ENCODE data around the gene LNPEP.

The LNPEP gene

DNA sequence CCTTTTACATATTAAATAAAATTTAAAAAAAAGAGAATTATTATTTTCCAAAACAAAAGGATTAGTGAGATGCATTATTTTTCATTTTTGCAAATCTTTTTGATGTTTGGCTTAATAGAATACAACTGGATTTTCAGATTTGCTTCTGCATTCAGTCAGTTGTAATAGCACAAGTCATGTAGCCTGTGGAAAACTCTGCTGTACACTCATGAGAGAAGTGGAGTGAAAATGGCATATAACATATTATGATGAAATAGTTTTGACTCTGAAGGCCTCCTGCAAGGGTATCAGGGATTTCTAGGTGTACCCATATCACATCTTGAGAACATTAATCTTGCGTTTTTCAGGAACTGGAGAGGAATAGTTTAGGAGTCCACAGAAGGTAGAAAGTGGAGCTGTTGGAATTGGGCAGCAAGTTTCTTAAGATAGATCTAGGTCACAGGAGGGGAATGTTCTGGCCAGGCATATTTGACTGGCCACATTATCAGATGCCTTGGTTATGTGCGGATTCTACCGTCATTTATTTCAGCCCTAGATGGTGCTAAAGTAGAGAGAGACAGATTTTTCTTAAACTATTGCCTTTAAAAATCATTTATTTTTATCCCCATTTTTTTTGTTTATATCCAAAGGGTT, 16.4 kb downstream of the LNPEP start:
- POLR2A ChIA-PET: no interaction called here
- TF ChIP-seq, protein P1, sequence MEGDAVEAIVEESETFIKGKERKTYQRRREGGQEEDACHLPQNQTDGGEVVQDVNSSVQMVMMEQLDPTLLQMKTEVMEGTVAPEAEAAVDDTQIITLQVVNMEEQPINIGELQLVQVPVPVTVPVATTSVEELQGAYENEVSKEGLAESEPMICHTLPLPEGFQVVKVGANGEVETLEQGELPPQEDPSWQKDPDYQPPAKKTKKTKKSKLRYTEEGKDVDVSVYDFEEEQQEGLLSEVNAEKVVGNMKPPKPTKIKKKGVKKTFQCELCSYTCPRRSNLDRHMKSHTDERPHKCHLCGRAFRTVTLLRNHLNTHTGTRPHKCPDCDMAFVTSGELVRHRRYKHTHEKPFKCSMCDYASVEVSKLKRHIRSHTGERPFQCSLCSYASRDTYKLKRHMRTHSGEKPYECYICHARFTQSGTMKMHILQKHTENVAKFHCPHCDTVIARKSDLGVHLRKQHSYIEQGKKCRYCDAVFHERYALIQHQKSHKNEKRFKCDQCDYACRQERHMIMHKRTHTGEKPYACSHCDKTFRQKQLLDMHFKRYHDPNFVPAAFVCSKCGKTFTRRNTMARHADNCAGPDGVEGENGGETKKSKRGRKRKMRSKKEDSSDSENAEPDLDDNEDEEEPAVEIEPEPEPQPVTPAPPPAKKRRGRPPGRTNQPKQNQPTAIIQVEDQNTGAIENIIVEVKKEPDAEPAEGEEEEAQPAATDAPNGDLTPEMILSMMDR (IDR thresholded peaks at IDR 0.05; ENCODE audit: insufficient read depth, low read length, missing control alignments): no peak
- no peak for DNase-seq (ENCODE audit: low read depth, low spot score)
- no peak overlapping the region for H3K4me3 ChIP-seq (ENCODE audit: low read depth, low read length)
- CTCF ChIA-PET: no interaction called here

DNA sequence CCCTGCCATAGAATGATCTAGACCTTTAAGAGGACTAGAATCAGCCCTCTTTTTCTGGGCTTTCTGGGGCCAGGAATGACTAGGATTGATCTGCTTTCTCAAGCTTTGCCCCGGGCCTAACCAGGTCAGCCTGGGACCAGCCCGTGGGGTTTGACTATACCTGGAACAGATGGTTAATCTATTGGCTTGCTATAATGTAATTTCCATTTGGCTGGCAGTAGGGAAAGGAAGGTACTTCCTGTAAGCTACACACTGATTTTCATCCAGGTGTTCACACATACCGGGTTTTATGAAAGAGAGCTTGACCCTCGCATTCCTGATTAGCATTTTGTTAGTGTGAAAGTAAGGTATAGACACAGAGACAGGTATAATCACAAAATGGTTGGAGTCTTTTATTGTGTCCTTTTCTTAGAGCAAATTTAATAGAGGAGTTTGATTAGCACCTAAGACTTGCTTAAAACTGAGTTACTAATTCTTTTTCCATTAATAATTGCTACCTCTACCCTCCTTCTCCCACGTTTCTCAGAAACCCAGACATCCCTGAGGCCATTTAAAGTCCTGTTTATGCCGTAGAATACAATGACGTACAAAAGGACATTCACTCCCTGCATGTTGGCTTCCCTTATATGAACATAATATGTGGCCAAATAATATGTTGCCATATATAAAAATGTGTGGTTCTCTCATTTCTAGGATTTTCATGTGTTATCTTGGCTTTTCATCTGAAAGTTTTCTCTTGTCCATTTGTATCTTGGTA, 17.3 kb downstream of the LNPEP start:
- no peak overlapping the region for H3K4me3 ChIP-seq (ENCODE audit: low read depth, low read length)
- ChIA-PET CTCF (interaction anchor here (0.6 kb wide), 1 partner anchor 185 kb away, joined by 3 read pairs; no protein-coding TSS in a partner anchor), POLR2A (no interaction called here)
- TF ChIP-seq, protein P1 (IDR thresholded peaks at IDR 0.05; ENCODE audit: insufficient read depth, low read length, missing control alignments): no peak
- DNase-seq (ENCODE audit: low read depth, low spot score): no peak

- ChIA-PET POLR2A (no interaction called here), CTCF (no interaction called here)
- TF ChIP-seq, protein P1 (IDR thresholded peaks at IDR 0.05; ENCODE audit: insufficient read depth, low read length, missing control alignments): no peak
- no peak for DNase-seq (ENCODE audit: low read depth, low spot score)
- no peak overlapping the region for H3K4me3 ChIP-seq (ENCODE audit: low read depth, low read length)
Measured at GRCh38 chr5:96957254-96958049, 21.6 kb downstream of the LNPEP start.

DNA sequence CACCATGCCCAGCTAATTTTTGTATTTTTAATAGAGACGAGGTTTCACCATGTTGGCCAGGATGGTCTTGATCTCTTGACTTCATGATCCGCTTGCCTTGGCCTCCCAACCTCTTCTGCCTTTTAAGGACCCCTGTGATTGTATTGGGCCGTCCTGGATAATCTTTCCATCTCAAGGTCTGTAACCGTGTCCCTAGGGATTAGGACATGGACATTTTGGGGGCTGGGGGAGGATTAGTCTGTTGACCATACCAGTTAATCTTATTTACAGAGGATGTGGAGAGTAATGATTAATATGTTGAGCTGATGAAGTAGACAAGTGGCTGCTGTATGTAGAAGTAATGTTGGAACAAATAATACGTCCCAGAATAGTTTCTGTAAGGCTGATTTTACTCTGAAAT, 23.1 kb downstream of the LNPEP start:
- no peak overlapping the region for H3K4me3 ChIP-seq (ENCODE audit: low read depth, low read length)
- POLR2A ChIA-PET: no interaction called here
- TF ChIP-seq, protein P1 (IDR thresholded peaks at IDR 0.05; ENCODE audit: insufficient read depth, low read length, missing control alignments): no peak
- no peak for DNase-seq (ENCODE audit: low read depth, low spot score)
- CTCF ChIA-PET: interaction anchor here (0.6 to 1.4 kb wide), 2 partner anchors 10 to 37 kb away, joined by 3 to 4 read pairs; no protein-coding TSS in a partner anchor

GRCh38 chr5:96961053-96961452, 25.2 kb downstream of the LNPEP start:
- ChIA-PET CTCF (interaction anchor here (0.7 kb wide), 1 partner anchor 18 kb away, joined by 4 read pairs; no protein-coding TSS in a partner anchor), POLR2A (no interaction called here)
- no peak for DNase-seq (ENCODE audit: low read depth, low spot score)
- TF ChIP-seq, protein P1 (IDR thresholded peaks at IDR 0.05; ENCODE audit: insufficient read depth, low read length, missing control alignments): no peak
- H3K4me3 ChIP-seq (ENCODE audit: low read depth, low read length): no peak overlapping the region
